Non-pigmented ciliary epithelial cell (primary cell): Measurements from ENCODE around the gene CACNA1S.

Experiments used
- DNase-seq: peaks from one replicate; pipeline ENCODE4 v3.0.0-alpha.2; 2010; ENCODE audit warnings: low read depth

CACNA1S gene

DNA sequence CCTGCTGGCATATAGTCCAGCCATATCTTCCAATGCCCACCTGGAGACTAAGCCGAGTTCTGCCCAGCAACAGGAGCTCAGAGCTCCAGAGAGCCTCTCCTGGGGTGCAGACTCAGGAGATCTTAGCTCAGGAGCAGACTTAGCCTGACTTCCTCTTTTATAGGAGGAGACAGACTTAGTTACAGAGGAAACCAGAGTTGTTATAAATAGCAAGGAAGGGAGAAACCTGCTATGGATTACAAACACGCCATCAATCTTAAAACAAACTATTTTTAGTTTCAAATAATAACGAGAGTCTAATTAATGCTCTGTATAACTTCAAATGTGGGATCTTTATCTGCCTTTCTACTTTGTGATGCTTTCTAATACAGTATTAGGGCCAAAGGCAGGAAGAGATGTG lies 85.4 kb downstream of the CACNA1S start:
- DNase-seq, result no peak

DNA sequence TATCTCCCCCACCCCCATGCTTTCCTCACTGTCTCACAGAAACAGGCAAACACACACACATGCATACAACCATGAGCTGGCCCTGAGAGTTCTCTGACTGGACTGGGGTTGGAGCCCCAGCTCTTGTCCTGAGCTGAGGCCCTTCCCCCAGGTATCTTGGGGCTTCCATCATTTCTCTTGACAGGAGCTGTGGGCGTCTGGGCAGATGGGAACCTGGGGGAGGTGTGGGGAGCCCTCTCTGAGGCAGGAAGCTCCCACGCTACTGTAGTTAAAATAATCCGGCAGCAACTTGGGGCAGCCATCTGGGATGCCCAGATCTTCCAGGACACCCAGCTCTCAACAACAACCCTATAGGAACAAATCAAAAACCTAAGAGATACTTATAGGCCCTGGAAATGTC lies 86.0 kb downstream of the CACNA1S start:
- DNase-seq, result no peak

DNA sequence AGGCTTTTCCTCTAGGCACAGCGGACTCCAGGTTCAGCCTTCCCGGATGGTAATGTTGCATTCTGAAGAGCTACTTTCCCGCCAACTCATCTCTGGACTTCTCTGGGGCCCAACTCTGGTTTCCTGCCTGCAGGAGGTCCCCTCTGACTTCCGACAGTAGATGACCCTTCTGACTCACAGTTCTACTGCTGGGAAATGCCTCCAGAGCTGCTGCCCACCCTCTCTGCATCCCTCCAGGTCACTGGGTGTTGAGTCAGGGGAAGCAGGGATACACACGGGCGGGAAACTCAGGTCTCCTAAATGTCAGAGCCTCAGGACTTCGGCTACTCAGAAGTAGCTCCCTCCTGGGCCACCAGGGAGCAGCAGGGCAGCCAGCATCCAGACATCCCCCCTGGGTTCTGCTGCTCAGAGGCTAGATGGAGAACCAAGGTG lies 86.6 kb downstream of the CACNA1S start:
- DNase-seq, result no peak

DNA sequence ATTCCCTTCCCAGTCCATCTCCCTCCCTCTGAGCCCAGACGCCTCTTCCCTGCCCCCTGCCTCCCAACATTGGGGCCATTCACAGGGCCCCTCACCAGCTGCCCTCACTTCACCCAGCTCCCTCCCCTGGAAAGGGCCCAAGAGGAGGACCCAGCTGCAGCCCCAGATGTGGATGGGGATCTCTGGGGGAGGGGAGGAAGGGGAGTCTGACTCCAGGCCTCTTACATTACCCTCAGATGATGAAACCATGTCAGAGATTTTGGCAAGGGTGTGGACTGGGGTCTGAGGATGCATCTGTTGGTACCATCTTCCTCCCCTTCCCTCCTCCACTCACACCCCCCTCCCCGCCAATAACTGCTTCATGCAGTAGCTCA lies 87.6 kb downstream of the CACNA1S start:
- no peak for DNase-seq

GRCh38 chr1:201023920-201024624 lies 88.2 kb downstream of the CACNA1S start:
- no peak for DNase-seq

GRCh38 chr1:201023517-201023902 lies 88.7 kb downstream of the CACNA1S start, which contains the start of gene KIF21B:
TSS of gene KIF21B (minus strand) at chr1:201023714. CDS start at chr1:201023383, 331 bp downstream.
- no peak for DNase-seq

DNA sequence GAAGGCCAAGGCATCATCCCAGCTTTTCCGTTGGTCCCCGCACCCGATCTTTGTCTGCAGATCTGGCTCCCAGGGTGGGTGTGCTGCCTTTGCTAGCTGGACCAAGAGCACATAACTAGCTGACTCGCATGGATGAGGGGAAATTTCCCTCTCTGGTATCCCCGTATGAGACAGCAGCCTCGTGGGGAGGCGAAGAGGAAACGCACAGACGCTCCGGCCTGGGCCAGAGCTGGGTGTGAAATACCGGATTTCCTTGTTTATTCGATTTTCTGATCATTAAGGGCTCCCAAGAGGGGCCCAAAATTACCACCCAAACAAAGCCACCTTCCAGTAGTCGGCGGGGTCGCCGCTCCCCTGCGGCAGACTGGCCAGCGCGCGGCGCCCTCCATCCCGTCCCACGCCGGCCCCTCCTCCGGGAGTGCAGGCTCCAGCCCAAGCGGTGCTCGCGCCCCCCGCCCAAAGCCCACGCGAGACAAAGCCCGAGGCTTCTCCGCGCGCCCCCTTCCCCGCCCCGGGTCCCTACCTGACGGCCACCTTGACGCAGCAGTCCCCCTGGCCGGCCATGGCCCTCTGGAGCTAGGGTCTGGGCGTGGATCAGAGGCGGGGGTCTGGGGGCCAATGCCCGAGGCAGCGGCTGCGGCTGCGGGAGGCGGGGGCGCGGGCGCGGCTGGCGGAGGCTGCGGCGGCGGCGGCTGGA lies 89.3 kb downstream of the CACNA1S start:
- DNase-seq, result no peak

- DNase-seq, result no peak
Observed at GRCh38 chr1:201022493-201022819, 89.8 kb downstream of the CACNA1S start.

DNA sequence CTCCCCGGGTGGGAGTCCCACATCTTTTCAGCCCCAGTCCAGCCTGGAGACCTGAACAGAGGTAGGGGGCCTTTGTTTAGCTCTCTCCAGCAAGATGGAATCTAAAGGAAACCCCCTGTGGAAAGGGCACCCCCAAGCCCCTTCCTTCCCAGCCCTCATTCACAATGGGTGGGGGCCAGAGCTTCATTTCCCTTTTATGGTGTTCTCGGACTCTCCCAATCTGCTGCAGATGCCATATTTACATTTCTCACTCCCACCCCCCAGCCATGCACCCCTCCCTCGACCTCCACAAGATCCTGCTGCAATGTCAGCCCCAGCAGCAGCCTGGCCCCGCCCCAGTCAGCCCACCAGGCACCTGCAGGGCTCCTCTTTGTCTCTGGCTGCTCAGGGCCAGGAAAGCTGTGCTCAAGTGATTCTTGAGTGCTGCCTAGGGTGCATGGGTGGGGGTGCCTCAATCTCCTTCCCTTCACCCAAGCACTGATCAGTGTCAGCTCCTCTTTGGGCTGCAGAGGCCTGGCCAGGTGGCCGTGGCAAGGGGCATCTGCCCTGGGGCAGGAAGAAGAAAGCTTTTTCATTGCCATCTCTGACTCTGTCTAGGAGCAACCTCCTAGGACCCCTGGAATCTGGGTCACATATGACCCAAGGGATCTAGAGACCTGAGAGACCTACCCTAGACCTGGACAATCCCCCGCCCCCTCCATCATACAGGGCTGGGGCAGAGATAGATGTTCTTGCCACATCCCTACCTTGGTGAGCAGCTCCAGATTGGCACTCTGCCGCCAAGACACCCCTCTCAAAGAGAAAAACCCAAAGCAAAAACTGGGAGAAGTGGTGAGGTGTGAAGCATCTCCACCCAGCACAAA lies 90.4 kb downstream of the CACNA1S start:
- DNase-seq, result no peak

GRCh38 chr1:201020721-201021629 lies 91.3 kb downstream of the CACNA1S start:
- DNase-seq, result no peak

- DNase-seq, result no peak
Observed at GRCh38 chr1:201020040-201020591, 92.1 kb downstream of the CACNA1S start.

DNA sequence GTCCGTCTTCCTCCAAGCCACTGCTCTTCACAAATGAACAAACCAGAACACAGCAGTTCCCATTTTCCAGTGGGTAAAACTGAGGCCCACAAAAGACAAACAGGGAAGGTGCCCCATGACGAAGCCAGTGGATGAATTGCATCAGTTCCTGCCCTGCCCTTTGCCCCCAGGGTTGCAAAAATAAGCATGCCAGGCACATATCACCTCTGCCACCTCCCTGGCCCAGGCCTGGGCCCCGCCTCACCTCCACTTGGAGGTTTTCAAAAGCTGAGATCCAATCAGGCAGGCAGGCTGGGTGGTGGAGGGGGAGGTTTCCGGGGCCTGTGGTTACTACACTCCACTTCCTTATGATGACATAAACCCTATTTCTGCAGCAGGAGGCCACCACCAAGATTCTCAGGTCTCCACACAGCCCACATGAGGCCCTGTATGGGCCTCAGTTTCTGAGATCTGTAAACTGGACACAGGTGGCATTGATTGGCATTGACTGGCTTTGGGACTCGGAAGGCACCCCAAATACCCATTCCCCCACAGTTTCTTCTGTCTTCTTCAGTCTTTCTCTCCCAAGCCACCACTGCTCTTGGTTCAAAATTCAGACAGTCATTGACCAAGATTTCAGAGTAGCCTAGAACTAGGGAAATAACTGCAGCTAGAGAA lies 92.8 kb downstream of the CACNA1S start:
- no peak for DNase-seq

- no peak for DNase-seq
Observed at GRCh38 chr1:201017828-201018163, 94.4 kb downstream of the CACNA1S start.

GRCh38 chr1:201016943-201017827 lies 95.0 kb downstream of the CACNA1S start:
- DNase-seq, result no peak

- no peak for DNase-seq
Observed at GRCh38 chr1:201016211-201016651, 96.0 kb downstream of the CACNA1S start.

GRCh38 chr1:201015551-201016091 lies 96.6 kb downstream of the CACNA1S start:
- no peak for DNase-seq

DNA sequence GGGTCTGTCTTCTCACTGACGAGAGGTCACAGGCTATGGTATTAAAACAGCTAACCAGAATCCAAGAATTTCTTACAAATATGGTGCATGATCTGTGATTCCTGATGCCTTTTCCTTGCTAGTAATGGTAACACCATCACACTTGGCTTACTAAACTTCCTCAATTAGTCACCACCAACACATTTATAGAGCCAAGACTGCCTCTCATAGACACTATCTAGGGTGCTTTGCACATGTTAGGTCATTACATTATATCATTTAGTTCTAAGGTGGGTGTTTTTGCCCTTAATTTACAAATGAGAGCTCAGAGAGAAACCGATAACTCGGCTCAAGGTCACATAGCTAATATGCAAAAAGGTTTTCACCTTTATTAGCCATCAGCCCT lies 97.4 kb downstream of the CACNA1S start:
- no peak for DNase-seq

- DNase-seq, result no peak
Observed at GRCh38 chr1:201013991-201014815, 98.0 kb downstream of the CACNA1S start.

- no peak for DNase-seq
Observed at GRCh38 chr1:201013031-201013485, 99.2 kb downstream of the CACNA1S start.
